NB4 (cell line): ENCODE measurements around the gene ELK4.

Experiments
- MYC ChIP-seq: IDR thresholded peaks from 2 replicates; pipeline ENCODE4 v1.6.1; 2011; ENCODE audit warnings: low read depth, low read length
- POLR2A ChIP-seq: IDR thresholded peaks from 2 replicates; pipeline ENCODE4 v1.6.1; 2011; ENCODE audit warnings: mild to moderate bottlenecking; ENCODE audit not compliant: insufficient read length; ENCODE audit errors: extremely low read depth
- TF ChIP-seq, protein P1 (sequence below): IDR thresholded peaks from one replicate; pipeline ENCODE4 v1.5.1; 2012; ENCODE audit warnings: low read depth, low read length
- TF ChIP-seq, protein P2 (sequence below): IDR thresholded peaks from 2 replicates; pipeline ENCODE4 v1.6.1; 2011; ENCODE audit warnings: low read depth, low read length

DNA sequence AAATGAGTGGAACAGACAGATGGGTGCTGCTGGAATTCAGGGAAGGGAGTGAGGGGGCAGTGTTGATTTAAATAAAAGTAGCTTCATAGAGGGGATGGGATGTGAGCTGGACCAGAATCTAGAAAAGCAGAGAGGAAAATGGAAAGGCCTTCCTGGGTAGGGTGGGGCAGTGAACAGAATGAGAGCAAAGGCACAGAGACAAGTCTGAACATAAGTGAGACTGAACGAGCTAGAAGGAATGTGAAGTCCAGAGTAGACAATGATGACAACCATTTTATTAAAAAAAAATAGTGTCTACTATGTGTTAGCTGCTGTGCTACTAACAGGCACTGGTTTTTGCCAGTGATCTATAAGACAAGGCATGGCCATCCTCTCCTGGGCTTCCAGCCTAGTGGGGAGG lies 36.0 kb downstream of the ELK4 start:
- TF ChIP-seq, protein P1, sequence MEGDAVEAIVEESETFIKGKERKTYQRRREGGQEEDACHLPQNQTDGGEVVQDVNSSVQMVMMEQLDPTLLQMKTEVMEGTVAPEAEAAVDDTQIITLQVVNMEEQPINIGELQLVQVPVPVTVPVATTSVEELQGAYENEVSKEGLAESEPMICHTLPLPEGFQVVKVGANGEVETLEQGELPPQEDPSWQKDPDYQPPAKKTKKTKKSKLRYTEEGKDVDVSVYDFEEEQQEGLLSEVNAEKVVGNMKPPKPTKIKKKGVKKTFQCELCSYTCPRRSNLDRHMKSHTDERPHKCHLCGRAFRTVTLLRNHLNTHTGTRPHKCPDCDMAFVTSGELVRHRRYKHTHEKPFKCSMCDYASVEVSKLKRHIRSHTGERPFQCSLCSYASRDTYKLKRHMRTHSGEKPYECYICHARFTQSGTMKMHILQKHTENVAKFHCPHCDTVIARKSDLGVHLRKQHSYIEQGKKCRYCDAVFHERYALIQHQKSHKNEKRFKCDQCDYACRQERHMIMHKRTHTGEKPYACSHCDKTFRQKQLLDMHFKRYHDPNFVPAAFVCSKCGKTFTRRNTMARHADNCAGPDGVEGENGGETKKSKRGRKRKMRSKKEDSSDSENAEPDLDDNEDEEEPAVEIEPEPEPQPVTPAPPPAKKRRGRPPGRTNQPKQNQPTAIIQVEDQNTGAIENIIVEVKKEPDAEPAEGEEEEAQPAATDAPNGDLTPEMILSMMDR = no peak
- TF ChIP-seq MYC = no peak
- TF ChIP-seq POLR2A = no peak
- TF ChIP-seq, protein P2, sequence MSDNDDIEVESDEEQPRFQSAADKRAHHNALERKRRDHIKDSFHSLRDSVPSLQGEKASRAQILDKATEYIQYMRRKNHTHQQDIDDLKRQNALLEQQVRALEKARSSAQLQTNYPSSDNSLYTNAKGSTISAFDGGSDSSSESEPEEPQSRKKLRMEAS = no peak
